ENCODE data around the gene PRDM9. TPM values are rescaled to one million over a fixed set of nuclear protein-coding genes. Genes with fewer than 3 reads are reported as not detected.

PRDM9 gene
- polyA plus RNA-seq, 1 experiment = not detected

- DNase-seq (ENCODE audit: low read depth) = no peak
- Histone ChIP-seq H3K27me3 (ENCODE audit: control insufficient read depth, insufficient read depth, low read length) (no peaks in the 10 kb centered on the region), H3K36me3 (ENCODE audit: control insufficient read depth, insufficient read depth, low read length) (no peaks in the 10 kb centered on the region), H3K4me3 (ENCODE audit: low read depth, low read length) (no peak overlapping the region)
- CTCF ChIA-PET = no interaction called here
- POLR2A ChIA-PET = no interaction called here
- no peak for TF ChIP-seq CTCF (IDR thresholded peaks at IDR 0.05; ENCODE audit: insufficient read depth, low read depth, low read length)
Measured at GRCh38 chr5:23528677-23529076, 21.3 kb downstream of the PRDM9 start.

DNA sequence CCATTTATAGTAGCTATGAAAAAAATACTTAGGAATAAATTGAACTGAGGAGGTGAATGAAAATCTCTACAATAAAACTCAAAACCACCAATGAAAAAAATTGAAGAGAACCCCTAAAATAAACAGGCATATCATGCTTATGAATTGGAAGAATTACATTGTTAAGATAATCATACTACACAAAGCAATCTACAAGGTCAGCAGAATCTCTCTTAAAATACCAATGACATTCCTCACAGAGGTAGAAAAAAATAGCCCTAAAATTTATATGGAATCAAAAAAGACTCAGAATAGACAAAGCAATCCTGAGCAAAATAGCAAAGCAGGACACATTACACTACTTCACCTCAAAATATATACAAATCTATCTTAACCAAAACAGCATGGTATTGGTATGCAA is 23.2 kb downstream of the PRDM9 start:
- TF ChIP-seq CTCF (IDR thresholded peaks at IDR 0.05; ENCODE audit: insufficient read depth, low read depth, low read length) = no peak
- no peaks in the 10 kb centered on the region for H3K36me3 ChIP-seq (ENCODE audit: control insufficient read depth, insufficient read depth, low read length)
- DNase-seq (ENCODE audit: low read depth) = no peak
- ChIA-PET CTCF (no interaction called here), POLR2A (no interaction called here)
- no peak overlapping the region for H3K4me3 ChIP-seq (ENCODE audit: low read depth, low read length)
- no peaks in the 10 kb centered on the region for H3K27me3 ChIP-seq (ENCODE audit: control insufficient read depth, insufficient read depth, low read length)

GRCh38 chr5:23571059-23571458 is 63.6 kb downstream of the PRDM9 start:
- H3K27me3 ChIP-seq (ENCODE audit: control insufficient read depth, insufficient read depth, low read length) = no peaks in the 10 kb centered on the region

More at GRCh38 chr5:23571059-23571458, 63.6 kb downstream of the PRDM9 start:
- CTCF ChIA-PET = interaction anchor here (0.6 kb wide), 2 partner anchors 20 to 29 kb away, joined by 3 read pairs; no protein-coding TSS in a partner anchor
- DNase-seq (ENCODE audit: low read depth) = no peak
- POLR2A ChIA-PET = no interaction called here
- Histone ChIP-seq H3K36me3 (ENCODE audit: control insufficient read depth, insufficient read depth, low read length) (no peaks in the 10 kb centered on the region), H3K4me3 (ENCODE audit: low read depth, low read length) (no peak overlapping the region)
- TF ChIP-seq CTCF (IDR thresholded peaks at IDR 0.05; ENCODE audit: insufficient read depth, low read depth, low read length) = no peak

Measured in BJ (cell line).